SU-DHL-6 (cell line): ENCODE results near the gene C3orf70.

Experiments used
- H2AFZ ChIP-seq: fragments of 200-600 bp; sonication (generic); 2 replicates; pipeline ENCODE4 v1.6.1; 2014; ENCODE audit warnings: low read depth, mild to moderate bottlenecking, moderate library complexity, mixed read lengths, antibody characterized with exemption, low read length; ENCODE audit not compliant: severe bottlenecking
- H3F3A ChIP-seq: fragments of 200-600 bp; shearing (Covaris generic); 2 replicates; pipeline ENCODE4 v1.6.0; 2016; ENCODE audit warnings: antibody characterized with exemption, mild to moderate bottlenecking; ENCODE audit not compliant: insufficient read depth
- H3K27ac ChIP-seq: fragments of 200-600 bp; sonication (generic); 2 replicates; pipeline ENCODE4 v1.5.1; 2016; ENCODE audit warnings: low read depth, mild to moderate bottlenecking, low read length, moderate library complexity, mixed read lengths
- H3K27me3 ChIP-seq: fragments of 200-600 bp; sonication (generic), shearing (Covaris generic); 2 replicates; pipeline ENCODE4 v1.6.0; 2014; ENCODE audit warnings: mild to moderate bottlenecking, low read length
- H3K36me3 ChIP-seq: fragments of 200-600 bp; sonication (generic); 2 replicates; pipeline ENCODE4 v1.6.1; 2014; ENCODE audit warnings: mild to moderate bottlenecking, low read length, mixed read lengths
- H3K4me2 ChIP-seq: fragments of 300-600, 200-600 bp; shearing (Covaris generic), sonication (generic); 2 replicates; pipeline ENCODE4 v1.6.0; 2014; ENCODE audit warnings: low read length, low read depth, mild to moderate bottlenecking; ENCODE audit not compliant: poor library complexity, severe bottlenecking
- H3K4me3 ChIP-seq: fragments of 200-600 bp; sonication (generic); 2 replicates; pipeline ENCODE4 v1.5.1; 2014; ENCODE audit warnings: antibody characterized with exemption, low read length, mild to moderate bottlenecking, mixed read lengths; ENCODE audit not compliant: insufficient read depth, poor library complexity, severe bottlenecking
- H3K79me2 ChIP-seq: fragments of 200-600 bp; sonication (generic); 2 replicates; pipeline ENCODE4 v1.6.1; 2014; ENCODE audit warnings: mild to moderate bottlenecking, low read length, moderate library complexity; ENCODE audit not compliant: insufficient read depth
- H3K9ac ChIP-seq: fragments of 200-600 bp; sonication (generic); 2 replicates; pipeline ENCODE4 v1.7.0; 2014; ENCODE audit warnings: mild to moderate bottlenecking, low read length
- H3K9me2 ChIP-seq: fragments of 200-600 bp; sonication (generic); replicated peaks from 2 replicates; pipeline ENCODE4 v1.6.1; 2014; ENCODE audit warnings: low read length; ENCODE audit not compliant: insufficient read depth
- H3K9me3 ChIP-seq: fragments of 200-600 bp; sonication (generic); 2 replicates; pipeline ENCODE4 v1.6.1; 2014; ENCODE audit warnings: low read length, mixed read lengths; ENCODE audit not compliant: insufficient read depth
- H4K20me1 ChIP-seq: fragments of 200-600 bp; sonication (generic); 2 replicates; pipeline ENCODE4 v1.6.1; 2014; ENCODE audit warnings: low read depth, mild to moderate bottlenecking, antibody characterized with exemption, low read length, moderate library complexity, mixed read lengths
- CTCF ChIP-seq: fragments of 200-600 bp; sonication (generic); IDR thresholded peaks from one replicate; pipeline ENCODE4 v1.5.1; 2017; ENCODE audit warnings: antibody characterized with exemption, mild to moderate bottlenecking, low read length, moderate library complexity; ENCODE audit not compliant: insufficient read depth, poor library complexity, severe bottlenecking
- EZH2phosphoT487 ChIP-seq: fragments of 200-600 bp; sonication (generic), shearing (Covaris generic); conservative IDR thresholded peaks from 2 replicates; pipeline ENCODE4 v1.6.1; 2018; ENCODE audit warnings: mild to moderate bottlenecking, antibody characterized with exemption, low read length, moderate library complexity, mixed read lengths

Gene C3orf70

DNA sequence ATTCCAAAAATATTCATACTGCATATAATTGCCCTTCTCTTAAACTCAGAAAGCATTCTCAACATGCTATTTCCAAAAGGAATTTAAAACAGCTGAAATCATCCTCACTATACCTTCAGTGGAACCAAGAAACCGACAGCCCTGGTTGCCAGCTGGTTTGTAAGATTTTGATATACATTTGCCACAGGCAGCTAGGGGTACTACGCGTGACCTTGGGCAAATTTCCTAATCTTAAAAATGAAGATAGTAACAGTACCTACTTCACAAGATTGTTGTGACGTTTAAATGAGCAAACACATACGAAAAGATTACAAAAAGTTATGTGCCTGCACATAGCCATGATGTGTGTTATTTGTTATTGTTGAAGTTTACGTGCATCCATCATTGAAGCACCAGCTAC is 7.3 kb downstream of the C3orf70 start:
- Histone ChIP-seq H3K9ac (no peak overlapping the region), H3F3A (no peaks in the 10 kb centered on the region), H3K27me3 (no peaks in the 10 kb centered on the region), H3K36me3 (no peaks in the 10 kb centered on the region), H3K4me2 (no peak overlapping the region), H3K4me3 (no peak overlapping the region), H3K79me2 (no peaks in the 10 kb centered on the region), H3K9me3 (no peaks in the 10 kb centered on the region), H2AFZ (no peak overlapping the region), H3K9me2 (no peaks in the 10 kb centered on the region), H3K27ac (no peak overlapping the region), H4K20me1 (no peaks in the 10 kb centered on the region)
- TF ChIP-seq CTCF (no peak), EZH2phosphoT487 (no peak)

DNA sequence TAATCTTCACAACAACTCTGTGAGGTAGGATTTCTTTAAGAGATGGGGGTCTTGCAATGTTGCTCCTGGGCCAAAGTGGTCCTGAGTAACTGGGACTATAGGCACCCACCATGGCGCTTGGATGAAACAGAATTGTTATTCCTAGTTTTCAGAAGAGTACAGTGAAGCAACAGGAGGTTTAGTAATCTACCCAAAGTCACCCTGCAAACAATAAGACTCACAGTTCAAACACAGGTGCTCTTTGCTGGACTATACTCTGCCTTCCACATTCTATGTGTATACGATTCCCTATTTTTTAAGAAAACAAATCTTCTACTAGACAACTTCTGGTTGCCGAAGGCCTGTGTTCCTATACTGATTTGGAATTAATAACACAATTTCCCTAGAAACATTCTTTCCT is 8.1 kb downstream of the C3orf70 start:
- Histone ChIP-seq H3K9me2 (no peaks in the 10 kb centered on the region), H3K36me3 (no peaks in the 10 kb centered on the region), H4K20me1 (no peaks in the 10 kb centered on the region), H3K4me2 (no peak overlapping the region), H3K9ac (no peak overlapping the region), H3K9me3 (no peaks in the 10 kb centered on the region), H3K27me3 (no peaks in the 10 kb centered on the region), H3K79me2 (no peaks in the 10 kb centered on the region), H3F3A (no peaks in the 10 kb centered on the region), H3K4me3 (no peak overlapping the region), H2AFZ (no peak overlapping the region), H3K27ac (no peak overlapping the region)
- TF ChIP-seq EZH2phosphoT487 (no peak), CTCF (no peak)

DNA sequence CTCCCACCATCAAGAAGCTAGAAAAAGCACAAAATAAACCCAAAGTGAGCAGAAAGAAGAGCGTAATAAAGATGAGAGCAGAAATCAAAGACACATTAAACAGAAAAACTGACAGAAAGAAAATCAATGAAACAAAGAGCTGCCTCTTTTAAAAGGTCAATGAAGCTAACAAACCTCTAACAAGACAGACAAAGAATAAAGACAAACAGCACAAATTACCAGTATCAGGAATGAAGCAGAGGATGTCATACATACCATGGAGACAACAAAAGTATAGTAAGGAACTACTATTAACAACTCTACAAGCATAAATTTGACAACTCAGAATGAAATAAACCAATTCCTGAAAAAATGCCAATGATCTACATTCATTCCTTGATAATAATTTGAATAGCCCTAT is 15.0 kb downstream of the C3orf70 start:
- no peak overlapping the region for H2AFZ ChIP-seq
- no peak overlapping the region for H3K27ac ChIP-seq

More for the DNA sequence above, 15.0 kb downstream of the C3orf70 start:
- H3K27me3 ChIP-seq, result no peaks in the 10 kb centered on the region
- TF ChIP-seq EZH2phosphoT487, result no peak
- TF ChIP-seq CTCF, result no peak
- no peak overlapping the region for H3K4me3 ChIP-seq
- H3F3A ChIP-seq, result no peaks in the 10 kb centered on the region
- H4K20me1 ChIP-seq, result no peaks in the 10 kb centered on the region
- no peak overlapping the region for H3K9ac ChIP-seq
- H3K4me2 ChIP-seq, result no peak overlapping the region
- no peaks in the 10 kb centered on the region for H3K36me3 ChIP-seq
- no peaks in the 10 kb centered on the region for H3K9me3 ChIP-seq
- H3K79me2 ChIP-seq, result no peaks in the 10 kb centered on the region
- no peaks in the 10 kb centered on the region for H3K9me2 ChIP-seq
